Suppressor macrophage treated with lipopolysaccharide for 4 hours (primary cell): ENCODE results near the gene NXNL2.

Experiments used
- DNase-seq: peaks from one replicate; pipeline ENCODE4 v3.0.0-alpha.2; 2020

NXNL2 gene

DNA sequence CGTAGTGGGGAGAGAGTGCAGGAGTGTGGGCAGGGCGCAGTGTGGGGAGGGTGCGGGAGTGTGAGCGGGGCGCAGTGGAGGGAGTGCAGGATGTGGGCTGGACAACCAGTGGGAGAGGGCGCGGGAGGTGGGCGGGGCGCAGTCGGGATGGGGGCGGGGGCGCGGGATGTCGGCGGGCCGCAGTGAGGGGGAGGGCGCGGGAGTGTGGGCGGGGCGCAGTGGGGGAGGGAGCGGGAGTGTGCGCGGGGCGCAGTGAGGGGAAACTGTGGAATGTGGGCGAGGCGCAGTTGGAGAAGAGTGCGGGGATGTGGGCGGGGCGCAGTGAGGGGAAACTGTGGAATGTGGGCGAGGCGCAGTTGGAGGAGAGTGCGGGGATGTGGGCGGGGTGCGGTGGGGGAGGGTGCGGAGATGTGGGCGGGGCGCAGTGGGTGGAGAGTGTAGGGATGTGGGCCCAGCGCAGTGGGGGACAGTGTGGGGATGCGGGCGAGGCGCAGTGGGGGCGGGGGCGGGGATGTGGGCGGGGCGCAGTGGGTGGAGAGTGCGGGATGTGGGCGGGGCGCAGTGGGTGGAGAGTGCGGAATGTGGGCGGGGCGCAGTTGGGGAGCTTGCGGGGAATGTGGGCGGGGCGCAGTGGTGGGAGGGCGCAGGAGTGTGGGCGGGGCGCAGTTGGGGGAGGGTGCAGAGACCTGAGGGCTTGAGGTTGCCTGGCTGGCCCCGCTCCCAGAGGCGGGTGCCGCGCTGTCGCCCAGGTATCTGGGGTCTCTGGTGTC, at the start of gene NXNL2:
Gene NXNL2 (plus strand): TSS at position 723 of the 770 bp plus-strand sequence. CDS start 257 bp downstream, outside the sequence.
- no peak for DNase-seq

- no peak for DNase-seq
Measured at GRCh38 chr9:88488166-88488565, 46.8 kb upstream of the NXNL2 start.

DNA sequence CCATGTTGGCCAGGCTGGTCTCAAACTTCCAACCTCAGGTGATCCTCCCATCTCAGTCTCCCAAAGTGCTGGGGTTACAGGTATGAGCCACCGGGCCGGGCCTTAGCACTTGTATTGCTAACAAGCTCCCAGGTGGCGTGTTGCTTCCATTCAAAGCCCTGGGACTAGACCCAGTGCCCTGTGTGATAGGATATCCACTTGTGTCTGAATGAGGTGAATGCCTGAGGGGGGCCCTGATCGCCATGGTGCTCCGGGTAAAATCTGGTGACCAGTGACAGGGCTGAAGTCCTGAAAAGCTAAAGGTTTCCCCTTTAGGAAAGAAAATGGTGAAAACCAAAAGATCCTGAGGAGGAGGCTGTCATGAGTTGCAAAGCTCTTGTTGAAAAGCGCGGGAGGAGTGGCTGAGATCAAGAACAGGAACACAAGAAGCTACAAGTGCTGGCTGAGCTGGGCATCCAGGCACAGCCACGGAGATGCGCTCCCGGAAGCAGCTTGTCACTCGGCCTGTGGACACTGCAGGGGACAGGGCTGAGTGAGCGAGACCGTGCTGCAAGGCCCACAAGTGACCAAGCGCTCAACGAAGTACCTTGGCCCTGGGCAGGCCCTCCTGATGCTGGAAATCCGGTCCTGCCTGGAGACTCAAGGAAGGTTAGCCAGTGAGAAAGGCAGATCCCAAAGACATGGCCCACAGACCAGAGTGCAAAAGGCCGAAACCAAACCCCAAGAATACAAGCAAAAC, 39.8 kb upstream of the NXNL2 start:
- no peak for DNase-seq

DNA sequence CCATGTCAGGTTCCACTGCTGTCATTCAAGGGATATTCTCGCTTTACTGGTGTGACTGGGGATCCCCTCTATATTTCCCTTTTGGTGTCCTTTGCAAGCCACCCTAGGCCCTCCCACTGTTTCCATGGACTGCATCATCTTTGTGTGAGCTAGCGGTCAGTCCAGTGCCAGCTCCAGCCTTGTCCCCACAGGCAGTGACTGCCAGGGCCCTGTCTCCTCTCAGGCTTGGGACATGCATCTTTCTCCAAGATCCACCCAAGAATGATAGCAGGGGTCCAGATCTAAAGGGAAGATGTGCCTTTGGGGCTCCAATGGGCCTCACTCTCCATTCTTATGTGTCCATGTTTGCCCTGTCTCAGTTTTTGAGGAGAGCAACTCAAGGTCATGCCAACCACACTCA, 37.8 kb upstream of the NXNL2 start:
- no peak for DNase-seq

DNA sequence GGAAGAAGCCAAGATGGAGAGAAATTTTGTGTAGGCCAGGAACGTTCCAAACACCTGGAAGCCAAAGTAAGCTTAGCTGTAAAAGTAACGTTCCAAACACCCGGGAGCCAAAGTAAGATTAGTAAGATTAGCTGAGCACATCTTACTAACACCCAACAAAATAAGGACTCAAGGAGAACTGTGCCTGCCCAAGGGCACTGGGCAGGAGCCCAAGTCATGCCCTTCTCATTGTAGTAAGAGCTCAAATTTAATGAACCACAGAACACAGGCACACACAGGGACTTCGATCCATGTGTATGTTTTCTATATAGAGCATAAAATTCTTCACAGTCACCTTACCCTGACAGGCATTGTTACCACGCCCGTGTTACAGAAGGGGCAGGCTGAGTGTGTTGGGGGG, 36.1 kb upstream of the NXNL2 start:
- DNase-seq: no peak

DNA sequence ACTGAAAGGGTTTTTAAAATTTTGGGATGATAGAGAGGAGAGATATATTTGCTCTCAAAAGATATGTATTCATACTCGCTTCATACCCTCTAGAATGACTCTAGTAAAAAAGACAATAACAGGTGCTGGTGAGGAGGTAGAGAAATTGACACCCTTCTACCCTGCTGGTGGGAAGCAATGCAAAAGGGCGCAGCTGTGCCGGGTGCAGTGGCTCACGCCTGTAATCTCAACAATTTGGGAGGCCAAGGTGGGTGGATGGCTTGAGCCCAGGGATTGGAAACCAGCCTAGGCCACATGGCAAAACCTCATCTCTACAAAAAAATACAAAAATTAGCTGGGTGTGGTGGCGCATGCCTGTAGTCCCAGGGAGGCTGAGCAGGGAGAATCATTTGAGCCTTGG, 33.9 kb upstream of the NXNL2 start:
- DNase-seq: no peak

GRCh38 chr9:88502552-88503034, 32.4 kb upstream of the NXNL2 start:
- no peak for DNase-seq

GRCh38 chr9:88503081-88503844, 31.7 kb upstream of the NXNL2 start:
- DNase-seq: no peak

- no peak for DNase-seq
Measured at GRCh38 chr9:88503845-88504764, 30.9 kb upstream of the NXNL2 start.

GRCh38 chr9:88508326-88508725, 26.7 kb upstream of the NXNL2 start:
- no peak for DNase-seq

GRCh38 chr9:88511906-88512305, 23.1 kb upstream of the NXNL2 start:
- no peak for DNase-seq

DNA sequence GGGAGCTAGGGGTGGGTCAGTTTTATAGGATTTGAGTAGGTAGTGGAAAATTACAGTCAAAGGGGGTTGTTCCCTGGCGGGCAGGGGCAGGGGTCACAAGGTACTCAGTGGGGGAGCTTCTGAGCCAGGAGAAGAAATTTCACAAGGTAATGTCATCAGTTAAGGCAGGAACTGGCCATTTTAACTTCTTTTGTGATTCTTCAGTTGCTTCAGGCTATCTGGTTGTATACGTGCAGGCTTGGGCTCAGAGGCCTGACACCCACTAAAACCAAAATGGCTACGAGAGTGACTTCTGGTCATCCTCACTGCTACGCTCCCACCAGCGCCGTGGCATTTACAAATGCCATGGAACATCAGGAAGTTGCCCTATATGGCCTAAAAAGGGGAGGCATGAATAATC, 20.7 kb upstream of the NXNL2 start:
- no peak for DNase-seq

GRCh38 chr9:88521308-88521707, 13.7 kb upstream of the NXNL2 start:
- DNase-seq: peak; percentile 53

GRCh38 chr9:88522360-88522759, 12.6 kb upstream of the NXNL2 start:
- DNase-seq: no peak

DNA sequence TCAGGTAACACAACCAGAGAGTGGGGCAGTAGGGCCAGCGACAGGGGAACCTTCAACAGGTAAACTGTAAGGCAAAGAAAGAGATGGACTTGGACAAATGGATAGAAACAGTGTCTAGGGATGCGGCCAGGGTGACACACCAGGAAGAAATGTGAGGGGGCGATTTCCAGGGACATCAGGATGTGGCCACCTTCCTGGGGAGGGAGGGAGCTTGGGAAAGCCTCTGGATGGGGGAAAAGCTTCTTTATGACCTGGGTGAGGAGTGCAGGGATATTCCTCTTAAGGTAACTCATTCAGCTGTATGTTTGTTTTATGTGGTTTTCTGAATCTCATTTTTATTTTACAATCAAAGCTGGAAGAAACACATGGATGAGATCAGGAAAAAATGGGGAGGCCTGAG, 11.9 kb upstream of the NXNL2 start:
- DNase-seq: no peak

DNA sequence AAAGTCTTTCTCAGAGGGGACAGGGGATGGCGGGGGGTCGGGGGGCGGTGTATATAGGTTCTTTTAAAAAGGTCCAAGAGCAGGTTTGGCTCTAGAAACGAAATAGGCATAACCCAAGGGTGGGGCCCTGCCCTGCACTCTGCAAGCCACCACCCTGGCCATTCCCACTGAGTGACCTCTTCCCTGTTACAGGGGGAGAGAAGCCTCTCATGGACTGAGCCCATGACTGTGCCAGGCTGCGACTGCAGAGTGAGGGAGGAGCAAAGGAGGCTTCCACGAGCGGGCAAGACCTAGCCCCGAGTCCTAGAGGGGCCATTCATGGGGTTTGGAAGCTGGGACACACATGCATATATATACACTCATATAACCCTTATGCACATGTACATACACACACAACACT, 10.1 kb upstream of the NXNL2 start:
- DNase-seq: no peak

- DNase-seq: no peak
Measured at GRCh38 chr9:88527618-88528017, 7.4 kb upstream of the NXNL2 start.

DNA sequence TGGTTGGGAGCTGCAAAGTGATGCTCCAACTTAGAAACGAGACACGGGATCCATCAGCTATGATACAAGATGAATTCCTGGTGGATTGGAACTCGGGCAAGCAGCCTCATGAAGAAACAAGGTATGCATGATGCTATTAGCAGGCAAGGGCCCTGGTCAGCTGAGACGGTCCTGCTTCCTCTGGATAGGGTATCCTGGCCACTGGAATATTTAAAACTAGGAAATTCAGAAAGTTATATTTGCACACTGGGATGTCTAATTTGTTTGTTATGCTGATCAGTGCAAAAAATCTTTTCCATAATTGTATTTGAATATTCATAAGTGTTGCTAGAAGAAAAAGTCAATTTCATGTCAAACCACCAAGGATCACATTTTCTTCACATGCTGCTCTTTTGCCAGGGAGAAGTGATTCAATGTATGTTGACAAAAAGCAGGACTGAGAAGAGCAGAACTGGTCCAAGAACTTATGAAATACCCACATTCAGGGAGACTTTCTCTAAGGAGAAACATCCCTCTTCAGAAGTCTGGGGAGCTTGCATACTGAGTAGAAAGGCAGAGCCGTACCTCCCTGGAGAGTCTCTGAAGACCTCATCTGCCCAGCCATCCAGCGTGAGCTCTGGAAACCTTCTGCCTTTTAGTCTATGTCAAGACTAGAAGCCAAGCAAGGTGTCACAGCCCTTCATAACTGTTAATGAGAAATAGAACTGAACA, 6.7 kb upstream of the NXNL2 start:
- DNase-seq: no peak

- no peak for DNase-seq
Measured at GRCh38 chr9:88529496-88529895, 5.5 kb upstream of the NXNL2 start.

DNA sequence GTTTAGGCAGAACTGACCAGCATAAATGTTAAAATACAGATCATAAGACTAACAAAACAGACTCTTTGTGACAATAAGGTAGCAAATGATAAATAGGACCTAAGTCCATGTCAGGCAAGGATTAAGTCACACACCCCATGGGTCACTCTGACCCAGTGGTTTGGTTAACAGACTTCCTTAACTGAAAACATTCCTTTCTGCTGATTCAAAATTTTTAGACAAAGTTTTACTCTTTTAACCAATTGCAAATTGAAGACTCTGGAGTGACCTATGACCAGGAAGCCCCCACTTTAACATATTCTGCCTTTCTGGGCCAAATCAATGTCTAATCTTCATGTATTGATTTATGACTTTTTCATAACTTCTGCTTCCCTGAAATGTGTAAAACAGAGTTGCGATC, 4.9 kb upstream of the NXNL2 start:
- no peak for DNase-seq

- DNase-seq: no peak
Measured at GRCh38 chr9:88531920-88532698, 2.9 kb upstream of the NXNL2 start.
